ENCODE data around the gene PPM1N.

DNA sequence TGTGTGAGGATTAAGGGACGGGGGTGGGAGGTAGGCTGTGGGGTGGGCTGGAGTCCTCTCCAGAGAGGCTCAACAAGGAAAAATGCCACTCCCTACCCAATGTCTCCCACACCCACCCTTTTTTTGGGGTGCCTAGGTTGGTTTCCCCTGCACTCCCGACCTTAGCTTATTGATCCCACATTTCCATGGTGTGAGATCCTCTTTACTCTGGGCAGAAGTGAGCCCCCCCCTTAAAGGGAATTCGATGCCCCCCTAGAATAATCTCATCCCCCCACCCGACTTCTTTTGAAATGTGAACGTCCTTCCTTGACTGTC lies 24.9 kb upstream of the PPM1N start:
- no peak for TF ChIP-seq EZH2 (IDR thresholded peaks at IDR 0.05; ENCODE audit: low read length, missing control alignments)
- TF ChIP-seq, protein P1, sequence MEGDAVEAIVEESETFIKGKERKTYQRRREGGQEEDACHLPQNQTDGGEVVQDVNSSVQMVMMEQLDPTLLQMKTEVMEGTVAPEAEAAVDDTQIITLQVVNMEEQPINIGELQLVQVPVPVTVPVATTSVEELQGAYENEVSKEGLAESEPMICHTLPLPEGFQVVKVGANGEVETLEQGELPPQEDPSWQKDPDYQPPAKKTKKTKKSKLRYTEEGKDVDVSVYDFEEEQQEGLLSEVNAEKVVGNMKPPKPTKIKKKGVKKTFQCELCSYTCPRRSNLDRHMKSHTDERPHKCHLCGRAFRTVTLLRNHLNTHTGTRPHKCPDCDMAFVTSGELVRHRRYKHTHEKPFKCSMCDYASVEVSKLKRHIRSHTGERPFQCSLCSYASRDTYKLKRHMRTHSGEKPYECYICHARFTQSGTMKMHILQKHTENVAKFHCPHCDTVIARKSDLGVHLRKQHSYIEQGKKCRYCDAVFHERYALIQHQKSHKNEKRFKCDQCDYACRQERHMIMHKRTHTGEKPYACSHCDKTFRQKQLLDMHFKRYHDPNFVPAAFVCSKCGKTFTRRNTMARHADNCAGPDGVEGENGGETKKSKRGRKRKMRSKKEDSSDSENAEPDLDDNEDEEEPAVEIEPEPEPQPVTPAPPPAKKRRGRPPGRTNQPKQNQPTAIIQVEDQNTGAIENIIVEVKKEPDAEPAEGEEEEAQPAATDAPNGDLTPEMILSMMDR (conservative IDR thresholded peaks at IDR 0.05 in 1 of 2, IDR thresholded peaks at IDR 0.05 in 1 of 2; ENCODE audit: low read depth in 1 of 2, low read length in 2 of 2), result no peak
